ENCODE data around the gene FBXL15.

The FBXL15 gene

GRCh38 chr10:102398172-102399020 is 22.2 kb upstream of the FBXL15 start:
- DNase-seq (ENCODE audit: low read depth) = no peak

GRCh38 chr10:102399217-102400021 is 21.2 kb upstream of the FBXL15 start:
- DNase-seq (ENCODE audit: low read depth) = peak; percentile 85

- no peak for DNase-seq (ENCODE audit: low read depth)
Observed at GRCh38 chr10:102400076-102400475, 20.6 kb upstream of the FBXL15 start.

- no peak for DNase-seq (ENCODE audit: low read depth)
Observed at GRCh38 chr10:102400598-102401341, 19.9 kb upstream of the FBXL15 start.

GRCh38 chr10:102401342-102401654 is 19.3 kb upstream of the FBXL15 start:
- DNase-seq (ENCODE audit: low read depth) = no peak

- DNase-seq (ENCODE audit: low read depth) = no peak
Observed at GRCh38 chr10:102401735-102402511, 18.7 kb upstream of the FBXL15 start.

GRCh38 chr10:102402512-102402896 is 18.1 kb upstream of the FBXL15 start:
- no peak for DNase-seq (ENCODE audit: low read depth)

- no peak for DNase-seq (ENCODE audit: low read depth)
Observed at GRCh38 chr10:102403115-102403514, 17.5 kb upstream of the FBXL15 start.

GRCh38 chr10:102404361-102405107 is 16.1 kb upstream of the FBXL15 start:
- no peak for DNase-seq (ENCODE audit: low read depth)

GRCh38 chr10:102405108-102405571 is 15.5 kb upstream of the FBXL15 start:
- no peak for DNase-seq (ENCODE audit: low read depth)

- no peak for DNase-seq (ENCODE audit: low read depth)
Observed at GRCh38 chr10:102405632-102406031, 15.0 kb upstream of the FBXL15 start.

GRCh38 chr10:102406815-102407214 is 13.8 kb upstream of the FBXL15 start:
- DNase-seq (ENCODE audit: low read depth) = no peak

- no peak for DNase-seq (ENCODE audit: low read depth)
Observed at GRCh38 chr10:102407425-102408130, 13.1 kb upstream of the FBXL15 start.

- no peak for DNase-seq (ENCODE audit: low read depth)
Observed at GRCh38 chr10:102408131-102408727, 12.4 kb upstream of the FBXL15 start.

- peak; percentile 70 for DNase-seq (ENCODE audit: low read depth)
Observed at GRCh38 chr10:102408728-102409603, 11.7 kb upstream of the FBXL15 start.

- DNase-seq (ENCODE audit: low read depth) = no peak
Observed at GRCh38 chr10:102409604-102410428, 10.8 kb upstream of the FBXL15 start.

GRCh38 chr10:102410429-102411073 is 10.1 kb upstream of the FBXL15 start:
- peak; percentile 56 for DNase-seq (ENCODE audit: low read depth)
